K562 (cell line): Measurements from ENCODE around the gene RNF114. TPM values are rescaled to one million over a fixed set of nuclear protein-coding genes. Genes with fewer than 3 reads are reported as not detected.

ENCODE experiments used
- ATAC-seq: fragments of 200-7000 bp; cut with Tn5 transposase; 3 replicates; pipeline ENCODE4 v1.9.1; 2020; ENCODE audit warnings: moderate library complexity
- BruUV-seq: library from RNA; stranded (reverse); fragments of 400-500 nt; replicated peaks from 2 replicates; lab custom pipeline; 2021; lab: Mats Ljungman, UMichigan
- CTCF ChIA-PET: fragments of 300-600 bp; formaldehyde crosslinking; extraction: SDS; loops from one replicate; lab custom pipeline; 2021; ENCODE audit warnings: low intra/inter-chr PET ratio; lab: Yijun Ruan, JAX
- POLR2A ChIA-PET: fragments of 300-600, 350-650 bp; sonication (Branson Sonifier 250); formaldehyde crosslinking; extraction: SDS; loops from one replicate; lab custom pipeline; 2021; ENCODE audit warnings: antibody characterized with exemption, inconsistent platforms; lab: Yijun Ruan, JAX
- DNase-seq, 4 experiments: peaks; one replicate each; pipeline versions ENCODE4 v3.0.0 to v3.0.0-alpha.2; 2011 to 2018; ENCODE audit warnings: low spot score in 3 of 4, mixed read lengths in 3 of 4; ENCODE audit errors: extremely low read depth in 1 of 4
- FAIRE-seq: peaks from 2 replicates; lab custom pipeline; 2011; peaks lifted over from hg19 to GRCh38; lab: Jason Lieb, UNC
- H2AFZ ChIP-seq: 2 replicates; pipeline ENCODE4 v1.6.0; 2011; ENCODE audit warnings: low read depth, low read length, control low read depth, inconsistent platforms
- H3K27ac ChIP-seq: fragments of 200-600 bp; 3 replicates; pipeline ENCODE4 v1.8.0; 2011; ENCODE audit warnings: low read depth, mild to moderate bottlenecking, control low read depth, inconsistent platforms, low read length, moderate library complexity, mixed read lengths; ENCODE audit errors: extremely low read depth
- H3K27me3 ChIP-seq, 2 experiments: fragments of 300-600 bp in 1 of 2; 2 replicates in 1 of 2; 3 replicates in 1 of 2; pipeline versions ENCODE4 v1.6.0 to v1.8.0; 2011; ENCODE audit warnings: inconsistent platforms in 2 of 2, low read length in 2 of 2, mild to moderate bottlenecking in 1 of 2, mixed read lengths in 1 of 2, moderate library complexity in 1 of 2; ENCODE audit not compliant: control insufficient read depth in 2 of 2, insufficient read depth in 2 of 2
- H3K36me3 ChIP-seq: fragments of 300-600 bp; 3 replicates; pipeline ENCODE4 v1.8.0; 2011; ENCODE audit warnings: mild to moderate bottlenecking, low read length, inconsistent platforms; ENCODE audit not compliant: control insufficient read depth, insufficient read depth
- H3K4me1 ChIP-seq, 2 experiments: fragments of 200-600 bp in 1 of 2; replicated peaks in 1 of 2; 2 replicates in 1 of 2; 3 replicates in 1 of 2; pipeline versions ENCODE4 v1.5.1 to v1.8.0; 2011; ENCODE audit warnings: inconsistent platforms in 2 of 2, low read length in 2 of 2, mild to moderate bottlenecking in 1 of 2, mixed read lengths in 1 of 2, moderate library complexity in 1 of 2; ENCODE audit not compliant: control insufficient read depth in 2 of 2, insufficient read depth in 2 of 2
- H3K4me2 ChIP-seq: 2 replicates; pipeline ENCODE4 v1.6.1; 2011; ENCODE audit warnings: low read length, control low read depth, inconsistent platforms, mixed read lengths; ENCODE audit not compliant: insufficient read depth
- H3K4me3 ChIP-seq: fragments of 200-600 bp; sonication (generic), shearing (Covaris generic); 2 replicates; pipeline ENCODE4 v1.5.1; 2016; ENCODE audit warnings: control low read depth, inconsistent platforms
- H3K79me2 ChIP-seq: fragments of 200-600 bp; 3 replicates; pipeline ENCODE4 v1.8.0; 2011; ENCODE audit warnings: low read length, inconsistent platforms; ENCODE audit not compliant: control insufficient read depth, insufficient read depth
- H3K9ac ChIP-seq, 2 experiments: 2 replicates each; pipeline versions ENCODE4 v1.6.0 to v1.6.1; 2011; ENCODE audit warnings: low read depth in 2 of 2, low read length in 2 of 2, control low read depth in 1 of 2, inconsistent platforms in 1 of 2, mild to moderate bottlenecking in 1 of 2, mixed read lengths in 1 of 2; ENCODE audit not compliant: insufficient read depth in 1 of 2
- H3K9me1 ChIP-seq: one replicate; pipeline ENCODE4 v1.6.0; 2011; ENCODE audit warnings: inconsistent platforms, mild to moderate bottlenecking, low read length, moderate library complexity; ENCODE audit not compliant: control insufficient read depth, insufficient read depth
- H3K9me3 ChIP-seq: replicated peaks from 2 replicates; pipeline ENCODE4 v1.5.1; 2011; ENCODE audit warnings: low read depth, low read length, inconsistent platforms; ENCODE audit not compliant: control insufficient read depth, insufficient read depth
- H4K20me1 ChIP-seq: replicated peaks from 2 replicates; pipeline ENCODE4 v1.6.1; 2011; ENCODE audit warnings: low read length, inconsistent platforms, mixed read lengths; ENCODE audit not compliant: control insufficient read depth, insufficient read depth
- CHD2 ChIP-seq: IDR thresholded peaks from 2 replicates; pipeline ENCODE4 v1.6.1; 2011; ENCODE audit warnings: low read depth, low read length
- E2F6 ChIP-seq, 2 experiments: IDR thresholded peaks; 2 replicates each; pipeline ENCODE4 v1.6.1; 2011; ENCODE audit warnings: borderline replicate concordance in 1 of 2, control low read depth in 1 of 2, low read depth in 1 of 2, low read length in 1 of 2, mild to moderate bottlenecking in 1 of 2, mixed read lengths in 1 of 2, moderate library complexity in 1 of 2; ENCODE audit not compliant: insufficient read depth in 1 of 2, insufficient read length in 1 of 2, poor library complexity in 1 of 2, severe bottlenecking in 1 of 2; ENCODE audit errors: extremely low read depth in 1 of 2
- MEF2D ChIP-seq: conservative IDR thresholded peaks from 2 replicates; pipeline ENCODE4 v1.6.1; 2016; ENCODE audit warnings: low read depth, missing genetic modification characterization, missing compliant biosample characterization
- ZC3H4 ChIP-seq: sonication (generic); formaldehyde crosslinking; IDR thresholded peaks from 2 replicates; pipeline ENCODE4 v1.9.0; 2021; ENCODE audit warnings: missing genetic modification reagents, borderline replicate concordance
- ZFX ChIP-seq: sonication (generic); formaldehyde crosslinking; IDR thresholded peaks from 2 replicates; pipeline ENCODE4 v1.8.0; 2022; ENCODE audit warnings: mild to moderate bottlenecking, missing genetic modification reagents, moderate library complexity
- WGBS: fragments of 100-300 bp; shearing (Covaris generic); methylation state at CpG from one replicate; pipeline ENCODE4 v1.1.6; 2016; ENCODE audit warnings: low coverage, mixed read lengths; ENCODE audit not compliant: insufficient coverage; ENCODE audit errors: missing lambda C conversion rate; 5-methylcytosine and 5-hydroxymethylcytosine counted together
- in situ Hi-C: fragments of 300-500 bp; cut with MboI; formaldehyde crosslinking; loops from 4 replicates; pipeline ENCODE4 v1.15.0; 2018; ENCODE audit warnings: inconsistent platforms, mixed read lengths
- intact Hi-C: fragments of 100-400 bp; cut with micrococcal nuclease; formaldehyde crosslinking; loops from 2 replicates; pipeline ENCODE4 v1.14.2; 2022
- polyA plus RNA-seq, 8 experiments: library from polyadenylated mRNA; depleted of rRNA in 4 of 8; stranded (reverse) in 5 of 8; unstranded in 3 of 8; fragments of >200 nt; fragmentation: Nextera tagmentation in 2 of 8; fragmentation: Illumina TruSeq in 1 of 8; extraction: Ambion mirVana in 2 of 8; extraction: Trizol in 1 of 8; gene quantifications; 2 replicates each; pipeline versions ENCODE4 v1.2.1 to v1.2.3, GENCODE V29; 2011 to 2014; ENCODE audit warnings: inconsistent platforms in 1 of 8, missing spikeins in 1 of 8
- total RNA-seq, 7 experiments: library from RNA; depleted of rRNA in 6 of 7; stranded (reverse); fragments of >200 nt in 6 of 7; fragmentation: Illumina TruSeq in 2 of 7; extraction: Trizol in 2 of 7; gene quantifications; 2 replicates each; pipeline versions ENCODE4 v1.2.1 to v1.2.3, GENCODE V29; 2011 to 2021; ENCODE audit warnings: low replicate concordance in 1 of 7

The RNF114 gene
- total and polyA plus RNA-seq, 9 of the 15 experiments (the other 6 are each of a cell fraction or from before 2014, with no cell fraction given) = 38.6 to 111 (median 62.6) TPM

- Histone ChIP-seq H3K4me2 (peak overlapping the region; percentile 79), H3K9me1 (no peaks in the 10 kb centered on the region), H3K79me2 (peaks cover 36% of the 10 kb centered on the region), H3K4me1 (peaks cover 64 to 66% of the 10 kb centered on the region in 2 experiments), H4K20me1 (no peaks in the 10 kb centered on the region; the same call in 1 of the 2 replicates), H3K4me3 (peak overlapping the region; percentile 49; the same call in 1 of the 2 replicates), H3K36me3 (peaks cover 28% of the 10 kb centered on the region; the same call in 2 of the 3 replicates), H2AFZ (peak overlapping the region; percentile 95), H3K27ac (peak overlapping the region; percentile 89), H3K9ac (peak overlapping the region; percentile 78 to 92), H3K9me3 (no peaks in the 10 kb centered on the region), H3K27me3 (no peaks in the 10 kb centered on the region)
- BruUV-seq = no TSS peak
- 0 out of 2 replicates have a peak, but pooled peaks have one; percentile 25 for TF ChIP-seq ZC3H4
- 0 out of 2 replicates have a peak, but pooled peaks have one; percentile 63 for TF ChIP-seq ZFX (CRISPR knock-in tag)
- TF ChIP-seq MEF2D (tag) = no peak
- TF ChIP-seq E2F6 (IDR thresholded peaks at IDR 0.05; ENCODE audit: borderline replicate concordance in 1 of 2, extremely low read depth in 1 of 2, insufficient read depth in 1 of 2, insufficient read length in 1 of 2, low read depth in 1 of 2, low read length in 1 of 2, poor library complexity in 1 of 2, severe bottlenecking in 1 of 2) = peak in 1 of 2 experiments; percentile 48
- peak; percentile 11; the same call in 1 of the 2 replicates for TF ChIP-seq CHD2
- CTCF ChIA-PET = interaction anchor here (1.0 to 8.4 kb wide), 2 partner anchors 89 to 184 kb away, joined by 4 to 100 read pairs; no protein-coding TSS in a partner anchor
- ATAC-seq = no peak
- in situ Hi-C loops (loop anchor here (5.0 kb wide), 2 partner anchors 91 to 186 kb away; no protein-coding TSS in a partner anchor), intact Hi-C loops (loop anchor here (10.0 kb wide), 1 partner anchor 483 kb away; no protein-coding TSS in a partner anchor)
- WGBS = 74% methylated on average over 20 of the region's 23 CpGs
- POLR2A ChIA-PET = interaction anchor here (0.6 to 5.4 kb wide), 9 partner anchors 7 to 625 kb away, joined by 3 to 74 read pairs (median 3); no protein-coding TSS in a partner anchor
- no peak for DNase-seq
- no peak for FAIRE-seq
These were observed 45.2 kb downstream of the RNF114 start for GRCh38 chr20:49981218-49982071.
